ENCODE measurements around the gene ZNF117. TPM values are rescaled to one million over a fixed set of nuclear protein-coding genes. Genes with fewer than 3 reads are reported as not detected.

Gene ZNF117
- total RNA-seq, 1 donor from 2014 or later, result 42.5 TPM

GRCh38 chr7:64998865-64999164, 8.0 kb upstream of the ZNF117 start:
- Mint-ChIP-seq H3K4me1 (no peaks in the 10 kb centered on the region), H3K36me3 (peaks cover 83% of the 10 kb centered on the region), H3K9me3 (peaks cover 76% of the 10 kb centered on the region), H3K27ac (no peak overlapping the region), H3K4me3 (no peak overlapping the region), H3K27me3 (ENCODE audit: low read depth) (no peaks in the 10 kb centered on the region)
- DNase-seq (ENCODE audit: low spot score in 2 of 2, unreplicated experiment in 2 of 2), result no peak
- TF ChIP-seq CTCF (IDR thresholded peaks at IDR 0.05; ENCODE audit: unreplicated experiment), result no peak

DNA sequence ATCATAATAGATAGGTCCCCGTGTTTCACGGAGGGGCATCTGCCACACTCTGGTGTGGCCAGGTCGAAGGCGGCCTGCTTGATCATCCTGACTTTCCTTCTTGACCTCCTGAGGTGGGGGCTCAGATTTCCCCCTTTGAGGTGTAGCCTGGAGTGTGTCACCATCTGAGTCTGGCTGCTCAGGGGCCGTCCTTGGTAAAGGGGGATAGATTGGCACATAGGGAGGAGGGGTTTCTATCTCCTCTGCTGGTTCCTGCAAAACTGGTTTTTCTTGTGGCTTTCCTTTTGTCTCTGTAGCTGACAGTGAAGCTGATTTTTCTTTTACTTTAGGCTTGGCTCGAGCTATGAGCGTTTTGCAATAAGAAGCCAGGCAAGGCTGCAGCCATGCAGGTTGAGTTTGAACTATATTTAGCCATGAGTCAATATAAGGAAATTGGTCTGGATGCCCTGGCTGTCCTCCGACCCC, 7.1 kb upstream of the ZNF117 start:
- Mint-ChIP-seq H3K36me3 (peaks cover 83% of the 10 kb centered on the region), H3K27me3 (ENCODE audit: low read depth) (no peaks in the 10 kb centered on the region), H3K9me3 (peaks cover 77% of the 10 kb centered on the region), H3K4me1 (no peaks in the 10 kb centered on the region), H3K4me3 (no peak overlapping the region), H3K27ac (no peak overlapping the region)
- no peak for TF ChIP-seq CTCF (IDR thresholded peaks at IDR 0.05; ENCODE audit: unreplicated experiment)
- no peak for DNase-seq (ENCODE audit: low spot score in 2 of 2, unreplicated experiment in 2 of 2)

GRCh38 chr7:64997164-64997908, 6.5 kb upstream of the ZNF117 start:
- peaks cover 83% of the 10 kb centered on the region for H3K36me3 Mint-ChIP-seq
- H3K27ac Mint-ChIP-seq, result no peak overlapping the region

GRCh38 chr7:64996305-64996704, 5.5 kb upstream of the ZNF117 start:
- no peak overlapping the region for H3K27ac Mint-ChIP-seq
- H3K36me3 Mint-ChIP-seq, result peaks cover 84% of the 10 kb centered on the region
- no peaks in the 10 kb centered on the region for H3K4me1 Mint-ChIP-seq
- no peak for DNase-seq (ENCODE audit: low spot score in 2 of 2, unreplicated experiment in 2 of 2)
- H3K4me3 Mint-ChIP-seq, result no peak overlapping the region
- no peaks in the 10 kb centered on the region for H3K27me3 Mint-ChIP-seq (ENCODE audit: low read depth)
- peaks cover 81% of the 10 kb centered on the region for H3K9me3 Mint-ChIP-seq
- no peak for TF ChIP-seq CTCF (IDR thresholded peaks at IDR 0.05; ENCODE audit: unreplicated experiment)

More at GRCh38 chr7:64997164-64997908, 6.5 kb upstream of the ZNF117 start:
- DNase-seq (ENCODE audit: low spot score in 2 of 2, unreplicated experiment in 2 of 2), result no peak
- no peak overlapping the region for H3K4me3 Mint-ChIP-seq
- no peak for TF ChIP-seq CTCF (IDR thresholded peaks at IDR 0.05; ENCODE audit: unreplicated experiment)
- H3K27me3 Mint-ChIP-seq (ENCODE audit: low read depth), result no peaks in the 10 kb centered on the region
- H3K4me1 Mint-ChIP-seq, result no peaks in the 10 kb centered on the region
- H3K9me3 Mint-ChIP-seq, result peaks cover 78% of the 10 kb centered on the region

DNA sequence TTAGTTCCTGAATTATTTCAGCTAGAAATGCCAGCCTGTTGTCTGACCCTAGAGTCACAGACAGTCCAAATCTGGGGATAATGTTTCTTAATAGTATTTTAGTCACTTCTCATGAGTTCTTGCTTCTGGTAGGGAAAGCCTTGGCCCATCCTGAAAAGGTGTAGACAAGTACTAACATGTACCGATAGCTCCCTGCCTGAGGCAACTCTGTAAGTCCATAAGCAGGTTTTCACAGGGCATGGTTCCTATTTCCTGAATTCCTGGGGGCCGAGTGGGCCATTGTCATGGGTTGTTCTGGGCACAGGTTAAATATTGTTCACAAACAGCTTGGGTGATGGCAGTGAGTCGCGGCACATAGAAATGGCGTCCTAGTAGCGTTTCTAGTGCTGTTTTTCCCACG, 3.1 kb upstream of the ZNF117 start:
- H3K4me1 Mint-ChIP-seq, result no peaks in the 10 kb centered on the region

More for the DNA sequence above, 3.1 kb upstream of the ZNF117 start:
- H3K36me3 Mint-ChIP-seq, result peaks cover 86% of the 10 kb centered on the region
- H3K4me3 Mint-ChIP-seq, result no peak overlapping the region
- no peaks in the 10 kb centered on the region for H3K27me3 Mint-ChIP-seq (ENCODE audit: low read depth)
- no peak for DNase-seq (ENCODE audit: low spot score in 2 of 2, unreplicated experiment in 2 of 2)
- no peak overlapping the region for H3K27ac Mint-ChIP-seq
- peaks cover 81% of the 10 kb centered on the region for H3K9me3 Mint-ChIP-seq
- no peak for TF ChIP-seq CTCF (IDR thresholded peaks at IDR 0.05; ENCODE audit: unreplicated experiment)

Measured in mesothelial cell of epicardium (in vitro differentiated cells).